IPS DF 6.9 (cell line): ENCODE data around the gene EGFL6.

ENCODE experiments used
- DNase-seq: peaks from one replicate; pipeline ENCODE4 v3.0.0-alpha.2; 2013; ENCODE audit warnings: low read depth, low spot score
- H3K27ac ChIP-seq: one replicate; pipeline ENCODE4 v1.5.1; 2013; ENCODE audit warnings: low read length, control low read depth
- H3K27me3 ChIP-seq: 2 replicates; pipeline ENCODE4 v1.6.1; 2013; ENCODE audit warnings: mild to moderate bottlenecking, low read length; ENCODE audit not compliant: control insufficient read depth, insufficient read depth
- H3K36me3 ChIP-seq: 2 replicates; pipeline ENCODE4 v1.6.1; 2013; ENCODE audit warnings: low read length; ENCODE audit not compliant: control insufficient read depth, insufficient read depth
- H3K4me1 ChIP-seq: 2 replicates; pipeline ENCODE4 v1.6.1; 2013; ENCODE audit warnings: low read length; ENCODE audit not compliant: control insufficient read depth, insufficient read depth
- H3K4me3 ChIP-seq: 2 replicates; pipeline ENCODE4 v1.5.1; 2013; ENCODE audit warnings: mild to moderate bottlenecking, low read length
- H3K9me3 ChIP-seq: 2 replicates; pipeline ENCODE4 v1.6.1; 2013; ENCODE audit warnings: low read length, inconsistent platforms; ENCODE audit not compliant: control insufficient read depth, insufficient read depth
- whole genome bisulfite sequencing: extraction: QIAGEN DNeasy Blood & Tissue Kit; methylation state at CpG from one replicate; pipeline ENCODE4 v1.1.7; 2013; ENCODE audit warnings: mixed read lengths, missing lambda C conversion rate; ENCODE audit not compliant: insufficient read length, insufficient coverage; 5-methylcytosine and 5-hydroxymethylcytosine counted together

The EGFL6 gene

GRCh38 chrX:13547671-13548070 lies 21.7 kb upstream of the EGFL6 start:
- H3K36me3 ChIP-seq, result no peaks in the 10 kb centered on the region
- H3K4me1 ChIP-seq, result no peaks in the 10 kb centered on the region
- H3K9me3 ChIP-seq, result no peaks in the 10 kb centered on the region
- H3K27ac ChIP-seq, result no peak overlapping the region
- no peaks in the 10 kb centered on the region for H3K27me3 ChIP-seq
- no peak overlapping the region for H3K4me3 ChIP-seq
- DNase-seq, result no peak

- Histone ChIP-seq H3K27me3 (no peaks in the 10 kb centered on the region), H3K9me3 (no peaks in the 10 kb centered on the region), H3K4me3 (no peak overlapping the region), H3K4me1 (no peaks in the 10 kb centered on the region), H3K27ac (no peak overlapping the region), H3K36me3 (no peaks in the 10 kb centered on the region)
- DNase-seq, result no peak
Observed at GRCh38 chrX:13550346-13550745, 19.1 kb upstream of the EGFL6 start.

- WGBS, result no CpG with 5 or more reads among the region's 3 CpGs
- Histone ChIP-seq H3K9me3 (no peaks in the 10 kb centered on the region), H3K36me3 (no peaks in the 10 kb centered on the region), H3K4me3 (no peak overlapping the region), H3K27ac (no peak overlapping the region), H3K4me1 (no peaks in the 10 kb centered on the region), H3K27me3 (no peaks in the 10 kb centered on the region)
- DNase-seq, result no peak
Observed at GRCh38 chrX:13551610-13552009, 17.8 kb upstream of the EGFL6 start.

- Histone ChIP-seq H3K27ac (no peak overlapping the region), H3K9me3 (no peaks in the 10 kb centered on the region), H3K36me3 (no peaks in the 10 kb centered on the region), H3K27me3 (no peaks in the 10 kb centered on the region), H3K4me1 (no peaks in the 10 kb centered on the region), H3K4me3 (no peak overlapping the region)
- WGBS, result no CpG with 5 or more reads among the region's 1 CpG
- no peak for DNase-seq
Observed at GRCh38 chrX:13552892-13553291, 16.5 kb upstream of the EGFL6 start.

- H3K4me3 ChIP-seq, result no peak overlapping the region
- no peaks in the 10 kb centered on the region for H3K36me3 ChIP-seq
- peaks cover 12% of the 10 kb centered on the region; the same call in 1 of the 2 replicates for H3K27me3 ChIP-seq
- DNase-seq, result no peak
- H3K27ac ChIP-seq, result no peak overlapping the region
- H3K4me1 ChIP-seq, result no peaks in the 10 kb centered on the region
- no CpG with 5 or more reads among the region's 2 CpGs for WGBS
- H3K9me3 ChIP-seq, result no peaks in the 10 kb centered on the region
Observed at GRCh38 chrX:13565511-13565910, 3.9 kb upstream of the EGFL6 start.

GRCh38 chrX:13570261-13570605 lies 832 bp downstream of the EGFL6 start:
- peaks cover 15% of the 10 kb centered on the region; the same call in 1 of the 2 replicates for H3K27me3 ChIP-seq

GRCh38 chrX:13571136-13571535 lies 1.7 kb downstream of the EGFL6 start:
- Histone ChIP-seq H3K36me3 (no peaks in the 10 kb centered on the region), H3K27ac (no peak overlapping the region), H3K27me3 (peaks cover 15% of the 10 kb centered on the region; the same call in 1 of the 2 replicates), H3K4me3 (no peak overlapping the region), H3K4me1 (no peaks in the 10 kb centered on the region), H3K9me3 (no peaks in the 10 kb centered on the region)
- no peak for DNase-seq
- WGBS, result no CpG with 5 or more reads among the region's 5 CpGs

More at GRCh38 chrX:13570261-13570605, 832 bp downstream of the EGFL6 start:
- no peaks in the 10 kb centered on the region for H3K4me1 ChIP-seq
- no peak overlapping the region for H3K27ac ChIP-seq
- H3K9me3 ChIP-seq, result no peaks in the 10 kb centered on the region
- H3K36me3 ChIP-seq, result no peaks in the 10 kb centered on the region
- no CpG with 5 or more reads among the region's 9 CpGs for WGBS
- H3K4me3 ChIP-seq, result peak overlapping the region; percentile 41; the same call in 1 of the 2 replicates
- no peak for DNase-seq

- no peaks in the 10 kb centered on the region for H3K4me1 ChIP-seq
- H3K4me3 ChIP-seq, result no peak overlapping the region
- no peak for DNase-seq
- no CpG with 5 or more reads among the region's 1 CpG for WGBS
- no peaks in the 10 kb centered on the region for H3K9me3 ChIP-seq
- no peak overlapping the region for H3K27ac ChIP-seq
- H3K27me3 ChIP-seq, result peaks cover 8% of the 10 kb centered on the region; the same call in 1 of the 2 replicates
- H3K36me3 ChIP-seq, result no peaks in the 10 kb centered on the region
Observed at GRCh38 chrX:13574600-13574999, 5.2 kb downstream of the EGFL6 start.

GRCh38 chrX:13579661-13580060 lies 10.3 kb downstream of the EGFL6 start:
- H3K4me1 ChIP-seq, result no peaks in the 10 kb centered on the region
- no peak overlapping the region for H3K4me3 ChIP-seq
- WGBS, result no CpG with 5 or more reads among the region's 4 CpGs
- no peaks in the 10 kb centered on the region for H3K9me3 ChIP-seq
- H3K27ac ChIP-seq, result no peak overlapping the region
- no peaks in the 10 kb centered on the region for H3K36me3 ChIP-seq
- H3K27me3 ChIP-seq, result no peaks in the 10 kb centered on the region
- no peak for DNase-seq

- no peak for DNase-seq
- Histone ChIP-seq H3K27ac (no peak overlapping the region), H3K9me3 (no peaks in the 10 kb centered on the region), H3K4me3 (no peak overlapping the region), H3K36me3 (no peaks in the 10 kb centered on the region), H3K27me3 (no peaks in the 10 kb centered on the region), H3K4me1 (no peaks in the 10 kb centered on the region)
- no CpG with 5 or more reads among the region's 4 CpGs for WGBS
Observed at GRCh38 chrX:13581554-13581953, 12.2 kb downstream of the EGFL6 start.

- H3K4me3 ChIP-seq, result no peak overlapping the region
- DNase-seq, result no peak
- no peak overlapping the region for H3K27ac ChIP-seq
- H3K27me3 ChIP-seq, result no peaks in the 10 kb centered on the region
- H3K4me1 ChIP-seq, result no peaks in the 10 kb centered on the region
- WGBS, result no CpG with 5 or more reads among the region's 3 CpGs
- no peaks in the 10 kb centered on the region for H3K36me3 ChIP-seq
- H3K9me3 ChIP-seq, result no peaks in the 10 kb centered on the region
Observed at GRCh38 chrX:13587786-13588477, 18.5 kb downstream of the EGFL6 start.
